Endothelial cell of umbilical vein (primary cell): ENCODE measurements around the gene ASPHD1. TPM values are rescaled to one million over a fixed set of nuclear protein-coding genes. Genes with fewer than 3 reads are reported as not detected.

ENCODE experiments used
- BruUV-seq: library from RNA; stranded (reverse); fragments of 400-500 nt; replicated peaks from 2 replicates; lab custom pipeline; 2021; lab: Mats Ljungman, UMichigan
- CTCF ChIA-PET: fragments of 300-600, 350-600 bp; sonication (Branson Sonifier 250); formaldehyde crosslinking; loops from one replicate; lab custom pipeline; 2021; ENCODE audit warnings: antibody characterized with exemption, inconsistent platforms; lab: Charles Lee
- POLR2A ChIA-PET: fragments of 300-600, 350-600 bp; sonication (Branson Sonifier 250); formaldehyde crosslinking; loops from one replicate; lab custom pipeline; 2021; ENCODE audit warnings: antibody characterized with exemption, inconsistent platforms; lab: Charles Lee
- DNase-seq: peaks from one replicate; pipeline ENCODE4 v3.0.0-alpha.2; 2011; ENCODE audit warnings: low read depth, low spot score
- FAIRE-seq: peaks from 2 replicates; lab custom pipeline; 2011; peaks lifted over from hg19 to GRCh38; lab: Jason Lieb, UNC
- H2AFZ ChIP-seq: 2 replicates; pipeline ENCODE4 v1.6.0; 2012; ENCODE audit warnings: low read depth, low read length, control low read depth, inconsistent platforms
- H3K27ac ChIP-seq: 2 replicates; pipeline ENCODE4 v1.5.1; 2011; ENCODE audit warnings: low read depth, mild to moderate bottlenecking, control low read depth, low read length, moderate library complexity; ENCODE audit not compliant: insufficient read depth
- H3K27me3 ChIP-seq, 2 experiments: 2 replicates each; pipeline versions ENCODE4 v1.6.0 to v1.6.1; 2011; ENCODE audit warnings: low read length in 2 of 2, mixed read lengths in 1 of 2; ENCODE audit not compliant: control insufficient read depth in 2 of 2, insufficient read depth in 2 of 2
- H3K36me3 ChIP-seq, 2 experiments: 2 replicates in 1 of 2; 3 replicates in 1 of 2; pipeline ENCODE4 v1.5.1; 2011; ENCODE audit warnings: low read length in 2 of 2, mild to moderate bottlenecking in 1 of 2, moderate library complexity in 1 of 2; ENCODE audit not compliant: control insufficient read depth in 2 of 2, insufficient read depth in 2 of 2; ENCODE audit errors: extremely low read depth in 1 of 2
- H3K4me1 ChIP-seq: 3 replicates; pipeline ENCODE4 v1.5.1; 2011; ENCODE audit warnings: mild to moderate bottlenecking, low read length; ENCODE audit not compliant: control insufficient read depth, insufficient read depth; ENCODE audit errors: extremely low read depth
- H3K4me2 ChIP-seq: 2 replicates; pipeline ENCODE4 v1.6.1; 2011; ENCODE audit warnings: low read length, control low read depth, mixed read lengths; ENCODE audit not compliant: insufficient read depth
- H3K4me3 ChIP-seq, 3 experiments: fragments of 200-600 bp in 1 of 3; sonication (generic), shearing (Covaris generic) in 1 of 3; replicated peaks in 1 of 3; 2 replicates each; pipeline ENCODE4 v1.5.1; 2011 to 2016; ENCODE audit warnings: control low read depth in 3 of 3, low read length in 3 of 3, mild to moderate bottlenecking in 2 of 3, inconsistent platforms in 1 of 3, low read depth in 1 of 3, moderate library complexity in 1 of 3; ENCODE audit not compliant: insufficient read depth in 1 of 3
- H3K79me2 ChIP-seq: 2 replicates; pipeline ENCODE4 v1.6.0; 2012; ENCODE audit warnings: low read length, inconsistent platforms; ENCODE audit not compliant: control insufficient read depth, insufficient read depth
- H3K9ac ChIP-seq: replicated peaks from 2 replicates; pipeline ENCODE3; 2011; ENCODE audit warnings: low read length, control low read depth; ENCODE audit not compliant: insufficient read depth; ENCODE audit errors: extremely low read depth
- H3K9me1 ChIP-seq: replicated peaks from 3 replicates; pipeline ENCODE4 v1.6.0; 2011; ENCODE audit warnings: mild to moderate bottlenecking, low read length; ENCODE audit not compliant: control insufficient read depth, insufficient read depth; ENCODE audit errors: extremely low read depth
- H3K9me3 ChIP-seq: replicated peaks from 2 replicates; pipeline ENCODE4 v1.5.1; 2012; ENCODE audit warnings: low read length, inconsistent platforms; ENCODE audit not compliant: control insufficient read depth, insufficient read depth
- H4K20me1 ChIP-seq: replicated peaks from 2 replicates; pipeline ENCODE3; 2011; ENCODE audit warnings: mild to moderate bottlenecking, low read length; ENCODE audit not compliant: control insufficient read depth, insufficient read depth; ENCODE audit errors: extremely low read depth
- CTCF ChIP-seq, 2 donors: IDR thresholded peaks; 1 replicate in 1 of 2; 2 replicates in 1 of 2; pipeline ENCODE4 v1.5.1; 2011; ENCODE audit warnings: low read length in 2 of 2, mild to moderate bottlenecking in 2 of 2, moderate library complexity in 2 of 2, control low read depth in 1 of 2, inconsistent platforms in 1 of 2, low read depth in 1 of 2; ENCODE audit not compliant: insufficient read depth in 1 of 2; ENCODE audit errors: extremely low read depth in 1 of 2
- FOS ChIP-seq: IDR thresholded peaks from 2 replicates; pipeline ENCODE4 v1.6.1; 2011; ENCODE audit warnings: mild to moderate bottlenecking, low read length, moderate library complexity, borderline replicate concordance; ENCODE audit not compliant: insufficient read depth
- GATA2 ChIP-seq: IDR thresholded peaks from 2 replicates; pipeline ENCODE4 v1.7.0; 2011; ENCODE audit warnings: low read depth, mild to moderate bottlenecking, moderate library complexity, mixed read lengths, low read length; ENCODE audit not compliant: insufficient read length, insufficient read depth
- JUN ChIP-seq: IDR thresholded peaks from 2 replicates; pipeline ENCODE4 v1.6.1; 2011; ENCODE audit warnings: borderline replicate concordance, low read depth; ENCODE audit not compliant: insufficient read length, insufficient read depth
- MAX ChIP-seq: IDR thresholded peaks from 2 replicates; pipeline ENCODE4 v1.6.1; 2011; ENCODE audit not compliant: insufficient read depth, insufficient read length
- MYC ChIP-seq: IDR thresholded peaks from one replicate; pipeline ENCODE4 v1.6.1; 2011; ENCODE audit warnings: mild to moderate bottlenecking, low read depth, low read length
- POLR2A ChIP-seq: IDR thresholded peaks from 2 replicates; pipeline ENCODE4 v1.6.1; 2012; ENCODE audit warnings: low read depth, mild to moderate bottlenecking, control low read depth, low read length
- POLR2AphosphoS5 ChIP-seq: IDR thresholded peaks from 2 replicates; pipeline ENCODE4 v1.6.1; 2012; ENCODE audit warnings: low read depth, mild to moderate bottlenecking, control low read depth, low read length, moderate library complexity; ENCODE audit not compliant: insufficient read depth
- dilution Hi-C: fragments of 300-500 bp; cut with MboI; formaldehyde crosslinking; loops from one replicate; pipeline ENCODE4 v1.15.0; 2019; ENCODE audit warnings: low sequenced_read_pairs; ENCODE audit not compliant: extremely low pct_ligation_motif_present
- intact Hi-C: fragments of 100-400 bp; cut with micrococcal nuclease; formaldehyde crosslinking; loops from one replicate; pipeline ENCODE4 v1.10.0; 2022
- polyA plus RNA-seq, 4 experiments: library from polyadenylated mRNA; depleted of rRNA in 3 of 4; stranded (reverse) in 3 of 4; unstranded in 1 of 4; fragments of >200 nt; gene quantifications; 2 replicates each; pipeline versions ENCODE4 v1.2.1 to v1.2.3, GENCODE V29; 2011 to 2012; ENCODE audit warnings: missing spikeins in 1 of 4
- total RNA-seq: library from RNA; stranded (reverse); gene quantifications from 2 replicates; pipeline ENCODE4 v1.2.3, GENCODE V29; 2021

Gene ASPHD1
- total and polyA plus RNA-seq, 2 donors (not counting 3 experiments of a cell fraction or from before 2014, with no cell fraction given), result 0.90 to 1.2 TPM

GRCh38 chr16:29896841-29897240 lies 3.4 kb upstream of the ASPHD1 start:
- Histone ChIP-seq H3K9me1 (no peaks in the 10 kb centered on the region), H3K4me3 (no peak overlapping the region), H2AFZ (no peak overlapping the region), H3K27me3 (peaks cover 5 to 8% of the 10 kb centered on the region in 2 experiments), H3K27ac (no peak overlapping the region), H4K20me1 (no peaks in the 10 kb centered on the region), H3K9me3 (no peaks in the 10 kb centered on the region), H3K4me1 (peaks cover 5% of the 10 kb centered on the region), H3K9ac (no peak overlapping the region), H3K79me2 (no peaks in the 10 kb centered on the region), H3K36me3 (no peaks in the 10 kb centered on the region), H3K4me2 (no peak overlapping the region)
- no peak for DNase-seq
- ChIA-PET POLR2A (no interaction called here), CTCF (no interaction called here)
- TF ChIP-seq CTCF (IDR thresholded peaks at IDR 0.05; ENCODE audit: extremely low read depth in 1 of 2, insufficient read depth in 1 of 2, low read depth in 1 of 2, low read length in 2 of 2) (no peak), MYC (no peak), POLR2A (no peak), GATA2 (no peak), MAX (no peak), FOS (no peak), POLR2AphosphoS5 (no peak), JUN (no peak)
- dilution Hi-C loops, result no loop called here
- FAIRE-seq, result no peak
- no TSS peak for BruUV-seq
- intact Hi-C loops, result no loop called here
